NT2/D1 (cell line): ENCODE measurements around the gene TUBGCP4.

Experiments
- SUZ12 ChIP-seq: IDR thresholded peaks from 2 replicates; pipeline ENCODE4 v1.6.1; 2011; ENCODE audit not compliant: insufficient read length, insufficient read depth; ENCODE audit errors: extremely low read depth
- ZNF274 ChIP-seq: IDR thresholded peaks from 2 replicates; pipeline ENCODE4 v1.6.1; 2011; ENCODE audit warnings: mild to moderate bottlenecking, low read depth, low read length

- no peak for TF ChIP-seq ZNF274
- TF ChIP-seq SUZ12 = no peak
Observed at GRCh38 chr15:43329217-43329959, 41.5 kb upstream of the TUBGCP4 start.
